ENCODE measurements around the gene SEMA5B.

SEMA5B gene

DNA sequence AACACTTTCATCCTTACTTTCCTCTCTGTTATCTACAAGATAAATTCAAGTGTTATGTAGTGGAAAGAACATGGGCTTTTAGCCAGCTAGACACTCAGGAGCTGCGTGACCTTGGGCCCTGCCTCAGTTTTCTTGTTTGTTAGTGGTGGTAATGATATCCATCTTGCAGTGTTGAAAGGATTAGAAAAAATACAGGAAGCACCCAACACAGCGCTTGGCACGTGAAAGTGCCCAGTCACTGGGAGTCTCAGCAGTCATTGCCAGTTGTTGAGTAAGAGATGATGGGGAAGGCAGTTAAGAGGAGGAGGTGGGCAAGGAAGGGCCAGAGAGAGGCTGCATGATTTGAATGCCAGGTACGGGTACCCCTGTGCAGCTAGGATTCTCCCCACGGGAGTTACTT, 44.6 kb upstream of the SEMA5B start:
- no peaks in the 10 kb centered on the region for H3K9me3 ChIP-seq (ENCODE audit: severe bottlenecking)
- H3K36me3 ChIP-seq, result peaks cover 10% of the 10 kb centered on the region
- H3K4me3 ChIP-seq (ENCODE audit: low read depth, low read length), result no peak overlapping the region
- TF ChIP-seq, protein P1, sequence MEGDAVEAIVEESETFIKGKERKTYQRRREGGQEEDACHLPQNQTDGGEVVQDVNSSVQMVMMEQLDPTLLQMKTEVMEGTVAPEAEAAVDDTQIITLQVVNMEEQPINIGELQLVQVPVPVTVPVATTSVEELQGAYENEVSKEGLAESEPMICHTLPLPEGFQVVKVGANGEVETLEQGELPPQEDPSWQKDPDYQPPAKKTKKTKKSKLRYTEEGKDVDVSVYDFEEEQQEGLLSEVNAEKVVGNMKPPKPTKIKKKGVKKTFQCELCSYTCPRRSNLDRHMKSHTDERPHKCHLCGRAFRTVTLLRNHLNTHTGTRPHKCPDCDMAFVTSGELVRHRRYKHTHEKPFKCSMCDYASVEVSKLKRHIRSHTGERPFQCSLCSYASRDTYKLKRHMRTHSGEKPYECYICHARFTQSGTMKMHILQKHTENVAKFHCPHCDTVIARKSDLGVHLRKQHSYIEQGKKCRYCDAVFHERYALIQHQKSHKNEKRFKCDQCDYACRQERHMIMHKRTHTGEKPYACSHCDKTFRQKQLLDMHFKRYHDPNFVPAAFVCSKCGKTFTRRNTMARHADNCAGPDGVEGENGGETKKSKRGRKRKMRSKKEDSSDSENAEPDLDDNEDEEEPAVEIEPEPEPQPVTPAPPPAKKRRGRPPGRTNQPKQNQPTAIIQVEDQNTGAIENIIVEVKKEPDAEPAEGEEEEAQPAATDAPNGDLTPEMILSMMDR (IDR thresholded peaks at IDR 0.05; ENCODE audit: low read depth, low read length), result no peak
- DNase-seq, result no peak
- H3K27ac ChIP-seq, result no peak overlapping the region
- H3K27me3 ChIP-seq (ENCODE audit: insufficient read depth, low read depth, severe bottlenecking), result no peaks in the 10 kb centered on the region

DNA sequence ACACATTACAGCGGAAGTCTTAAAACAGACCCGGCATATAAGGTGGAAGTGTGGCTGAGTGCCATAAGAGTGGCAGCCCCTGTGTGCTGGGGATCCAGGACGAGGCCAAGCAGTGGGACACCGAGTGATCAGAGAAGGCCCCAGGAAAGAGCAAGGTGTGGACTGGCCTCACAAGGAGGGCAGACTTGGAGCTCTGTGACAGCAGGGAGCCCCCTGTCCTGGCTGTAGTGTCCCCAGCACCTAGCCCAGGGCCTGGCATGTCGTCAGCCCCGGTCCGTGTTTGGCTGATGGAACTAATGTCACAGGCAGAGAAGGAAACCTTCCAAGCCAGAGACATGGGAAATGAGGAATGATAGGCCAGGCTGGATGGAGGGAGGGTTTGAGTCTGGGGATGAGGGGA, 44.0 kb upstream of the SEMA5B start:
- TF ChIP-seq, protein P1 (IDR thresholded peaks at IDR 0.05; ENCODE audit: low read depth, low read length), result no peak
- Histone ChIP-seq H3K4me3 (ENCODE audit: low read depth, low read length) (no peak overlapping the region), H3K27me3 (ENCODE audit: insufficient read depth, low read depth, severe bottlenecking) (no peaks in the 10 kb centered on the region), H3K9me3 (ENCODE audit: severe bottlenecking) (no peaks in the 10 kb centered on the region), H3K27ac (no peak overlapping the region), H3K36me3 (peaks cover 12% of the 10 kb centered on the region)
- no peak for DNase-seq

DNA sequence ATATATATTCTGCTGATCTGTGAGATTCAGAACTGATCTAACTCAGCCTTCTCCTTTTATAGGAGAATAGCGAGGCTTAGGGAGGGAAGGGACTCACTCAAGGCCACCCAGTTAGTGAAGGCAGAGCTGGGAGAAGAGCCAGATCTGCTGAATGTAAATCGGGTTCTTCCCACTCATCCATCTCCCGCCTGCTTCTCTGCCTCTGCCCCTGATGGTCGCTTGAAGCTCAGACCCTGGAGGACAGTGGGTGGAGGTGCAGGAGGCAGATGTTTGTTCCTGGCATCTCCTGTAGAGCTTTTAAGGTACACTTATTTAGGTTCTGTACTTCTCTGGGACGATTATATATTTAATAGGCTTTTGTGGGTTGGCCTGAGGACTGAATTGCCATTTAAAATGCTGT, 43.6 kb upstream of the SEMA5B start:
- TF ChIP-seq, protein P1 (IDR thresholded peaks at IDR 0.05; ENCODE audit: low read depth, low read length), result peak; percentile 44
- H3K27ac ChIP-seq, result no peak overlapping the region
- no peaks in the 10 kb centered on the region for H3K9me3 ChIP-seq (ENCODE audit: severe bottlenecking)
- H3K27me3 ChIP-seq (ENCODE audit: insufficient read depth, low read depth, severe bottlenecking), result no peaks in the 10 kb centered on the region
- peak; percentile 62 for DNase-seq
- H3K36me3 ChIP-seq, result peaks cover 12% of the 10 kb centered on the region
- H3K4me3 ChIP-seq (ENCODE audit: low read depth, low read length), result no peak overlapping the region

DNA sequence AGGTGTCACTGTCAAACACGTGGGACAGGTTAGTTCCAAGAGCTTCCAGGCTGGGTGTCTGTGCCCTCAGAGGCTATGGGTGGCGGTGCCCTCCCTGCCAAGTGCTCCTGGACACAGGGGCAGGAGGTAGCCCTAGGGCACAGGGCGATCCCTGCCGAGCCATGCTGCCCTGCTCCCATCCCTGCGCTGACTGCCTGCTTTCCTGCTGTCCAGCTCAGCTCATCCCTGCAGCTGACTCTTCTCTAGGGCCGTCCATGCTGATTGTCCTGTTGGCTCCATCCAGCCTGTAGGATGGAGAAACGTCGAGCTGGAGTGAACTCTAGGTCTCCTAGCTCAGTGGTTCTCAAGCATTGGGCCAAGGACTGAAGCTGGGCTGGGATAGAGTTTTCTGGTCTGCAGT, 42.9 kb upstream of the SEMA5B start:
- Histone ChIP-seq H3K36me3 (peaks cover 12% of the 10 kb centered on the region), H3K27ac (no peak overlapping the region), H3K4me3 (ENCODE audit: low read depth, low read length) (no peak overlapping the region), H3K27me3 (ENCODE audit: insufficient read depth, low read depth, severe bottlenecking) (no peaks in the 10 kb centered on the region), H3K9me3 (ENCODE audit: severe bottlenecking) (no peaks in the 10 kb centered on the region)
- no peak for DNase-seq
- TF ChIP-seq, protein P1 (IDR thresholded peaks at IDR 0.05; ENCODE audit: low read depth, low read length), result no peak

DNA sequence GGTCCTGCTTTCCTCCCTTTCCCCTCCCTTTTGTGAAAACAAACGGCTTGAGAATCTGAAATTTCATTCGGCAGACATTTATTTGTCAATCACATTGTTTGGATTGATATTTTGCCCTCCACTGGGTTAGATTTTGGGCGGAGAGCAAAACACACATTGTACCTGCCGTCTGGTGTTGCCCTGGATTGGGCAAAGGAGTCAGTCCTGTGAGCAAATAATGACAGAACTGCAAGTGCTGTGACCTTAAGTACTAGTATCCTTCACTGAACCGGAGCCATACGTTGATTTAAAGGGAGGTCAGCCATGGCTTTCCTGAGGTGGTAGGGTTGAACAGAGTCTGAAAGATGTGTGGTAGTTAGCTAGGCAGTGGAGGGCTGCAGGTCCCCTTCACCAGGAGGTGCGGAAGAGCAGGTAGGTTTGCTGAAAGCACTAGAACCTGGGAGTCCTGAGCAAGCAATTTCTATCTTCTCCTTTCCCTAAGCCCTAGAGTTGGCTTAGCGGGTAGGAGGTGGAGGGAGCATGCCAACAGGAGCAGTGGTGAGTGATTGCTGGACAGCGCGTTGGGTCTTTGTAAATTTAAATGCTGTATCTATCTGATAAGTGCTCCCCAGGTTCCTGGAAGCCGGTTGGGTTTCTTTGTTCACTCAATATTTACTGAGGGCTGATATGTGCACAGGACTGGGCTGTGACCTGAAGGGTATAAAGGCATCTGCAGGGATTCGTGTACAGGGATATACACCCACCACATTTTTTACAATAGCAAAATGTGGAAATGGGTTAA, 41.2 kb upstream of the SEMA5B start:
- TF ChIP-seq, protein P1 (IDR thresholded peaks at IDR 0.05; ENCODE audit: low read depth, low read length), result no peak
- H3K27ac ChIP-seq, result peak overlapping the region; percentile 86; the same call in 1 of the 2 replicates
- H3K36me3 ChIP-seq, result peaks cover 12% of the 10 kb centered on the region
- H3K4me3 ChIP-seq (ENCODE audit: low read depth, low read length), result peak overlapping the region; percentile 91
- no peak for DNase-seq
- H3K27me3 ChIP-seq (ENCODE audit: insufficient read depth, low read depth, severe bottlenecking), result no peaks in the 10 kb centered on the region
- H3K9me3 ChIP-seq (ENCODE audit: severe bottlenecking), result no peaks in the 10 kb centered on the region
